Neutrophil (primary cell): ENCODE results near the gene SNX24.

Experiments used
- H3K27ac ChIP-seq: fragments of 200-600 bp; sonication (generic); 2 replicates; pipeline ENCODE4 v1.5.1; 2016; ENCODE audit warnings: mild to moderate bottlenecking, moderate library complexity
- H3K27me3 ChIP-seq: fragments of 200-600 bp; sonication (generic); 2 replicates; pipeline ENCODE4 v1.6.0; 2016; ENCODE audit warnings: mild to moderate bottlenecking
- H3K36me3 ChIP-seq: fragments of 200-600 bp; sonication (generic); 2 replicates; pipeline ENCODE4 v1.5.1; 2017
- H3K4me1 ChIP-seq, 2 experiments: fragments of 200-600 bp in 1 of 2; sonication (generic) in 1 of 2; 1 replicate in 1 of 2; 2 replicates in 1 of 2; pipeline versions ENCODE4 v1.5.1 to v1.6.1; 2013 to 2016; ENCODE audit warnings: low read depth in 1 of 2, low read length in 1 of 2, mild to moderate bottlenecking in 1 of 2, moderate library complexity in 1 of 2; ENCODE audit not compliant: control insufficient read depth in 1 of 2, insufficient read depth in 1 of 2
- H3K4me3 ChIP-seq, 2 experiments: fragments of 200-600 bp in 1 of 2; sonication (generic) in 1 of 2; 1 replicate in 1 of 2; 2 replicates in 1 of 2; pipeline ENCODE4 v1.5.1; 2013 to 2016; ENCODE audit warnings: low read depth in 1 of 2, low read length in 1 of 2, mild to moderate bottlenecking in 1 of 2, moderate library complexity in 1 of 2
- H3K9me3 ChIP-seq: fragments of 200-600 bp; sonication (generic); 2 replicates; pipeline ENCODE4 v1.5.1; 2016
- CTCF ChIP-seq: fragments of 200-600 bp; sonication (generic); IDR thresholded peaks from 2 replicates; pipeline ENCODE4 v1.5.1; 2016; ENCODE audit warnings: antibody characterized with exemption

SNX24 gene

GRCh38 chr5:122916490-122916889 lies 71.1 kb downstream of the SNX24 start:
- Histone ChIP-seq H3K4me1 (no peaks in the 10 kb centered on the region), H3K27ac (no peak overlapping the region), H3K9me3 (no peaks in the 10 kb centered on the region), H3K27me3 (no peaks in the 10 kb centered on the region), H3K4me3 (no peak overlapping the region), H3K36me3 (no peaks in the 10 kb centered on the region)
- no peak for TF ChIP-seq CTCF

GRCh38 chr5:122919969-122920368 lies 74.6 kb downstream of the SNX24 start:
- H3K36me3 ChIP-seq = no peaks in the 10 kb centered on the region
- no peaks in the 10 kb centered on the region for H3K9me3 ChIP-seq
- no peak overlapping the region for H3K27ac ChIP-seq
- no peak overlapping the region for H3K4me3 ChIP-seq
- H3K27me3 ChIP-seq = no peaks in the 10 kb centered on the region
- no peak for TF ChIP-seq CTCF
- H3K4me1 ChIP-seq = no peaks in the 10 kb centered on the region

DNA sequence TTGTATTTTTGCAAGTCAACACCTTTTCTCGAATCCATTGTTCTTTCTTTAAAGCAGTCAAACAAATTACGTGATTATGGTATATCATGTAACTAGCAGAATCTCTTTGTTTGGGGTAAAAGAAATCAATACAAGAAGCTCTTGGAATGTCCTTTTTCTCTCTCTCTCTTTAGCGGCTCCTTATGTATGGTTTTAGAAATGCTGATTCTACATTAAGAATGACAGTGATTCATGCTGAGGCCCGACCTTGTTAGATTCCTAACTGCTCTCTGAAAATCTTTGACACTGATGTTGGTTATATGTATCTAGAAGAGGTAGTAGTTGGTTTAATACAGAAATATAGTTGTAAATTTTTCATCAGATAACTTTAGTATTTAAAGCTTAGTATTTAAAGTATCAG lies 76.4 kb downstream of the SNX24 start:
- H3K9me3 ChIP-seq = no peaks in the 10 kb centered on the region
- no peaks in the 10 kb centered on the region for H3K27me3 ChIP-seq
- no peak for TF ChIP-seq CTCF
- H3K27ac ChIP-seq = no peak overlapping the region
- H3K4me1 ChIP-seq = no peaks in the 10 kb centered on the region
- no peaks in the 10 kb centered on the region for H3K36me3 ChIP-seq
- no peak overlapping the region for H3K4me3 ChIP-seq

DNA sequence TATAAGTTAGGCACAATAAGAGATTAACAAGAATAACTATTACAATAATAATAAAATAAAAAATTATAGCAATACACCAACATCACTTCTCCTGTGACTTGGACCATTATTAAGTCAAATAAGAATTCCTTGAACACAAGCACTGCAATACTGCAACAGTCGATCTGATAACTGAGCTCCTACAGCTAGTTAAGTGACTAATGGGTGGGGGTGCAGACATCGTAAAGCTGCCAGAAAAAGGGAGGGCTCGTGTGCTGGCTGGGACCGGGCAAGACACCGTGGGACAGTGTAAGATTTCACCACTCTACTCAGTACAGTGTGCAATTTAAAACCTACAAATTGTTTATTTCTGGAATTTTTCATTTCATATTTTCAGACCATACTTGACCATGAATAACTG lies 78.8 kb downstream of the SNX24 start:
- Histone ChIP-seq H3K27me3 (no peaks in the 10 kb centered on the region), H3K9me3 (no peaks in the 10 kb centered on the region), H3K4me3 (no peak overlapping the region), H3K27ac (no peak overlapping the region), H3K36me3 (no peaks in the 10 kb centered on the region), H3K4me1 (no peaks in the 10 kb centered on the region)
- TF ChIP-seq CTCF = no peak

- TF ChIP-seq CTCF = no peak
- Histone ChIP-seq H3K4me3 (no peak overlapping the region), H3K27ac (no peak overlapping the region), H3K36me3 (no peaks in the 10 kb centered on the region), H3K27me3 (no peaks in the 10 kb centered on the region), H3K9me3 (no peaks in the 10 kb centered on the region), H3K4me1 (no peaks in the 10 kb centered on the region)
These were observed 79.4 kb downstream of the SNX24 start for GRCh38 chr5:122924719-122925395.
